A549 (cell line): ENCODE measurements around the gene KIF21A.

Experiments
- CBX2 ChIP-seq: fragments of 200-600 bp; sonication (generic); IDR thresholded peaks from 2 replicates; pipeline ENCODE4 v1.6.1; 2016; ENCODE audit warnings: low read depth, mild to moderate bottlenecking, borderline replicate concordance
- CEBPB ChIP-seq, 2 experiments: fragments of >200 bp in 1 of 2; sonication (Bioruptor Twin) in 1 of 2; formaldehyde crosslinking in 1 of 2; IDR thresholded peaks; 2 replicates each; pipeline ENCODE4 v1.6.1; 2012 to 2016
- CTCF ChIP-seq: fragments of >200 bp; sonication (Bioruptor Twin); formaldehyde crosslinking; IDR thresholded peaks from 3 replicates; pipeline ENCODE4 v1.5.1; 2016
- EP300 ChIP-seq, 2 experiments: fragments of >200 bp; sonication (Bioruptor Twin); formaldehyde crosslinking; IDR thresholded peaks; 2 replicates in 1 of 2; 3 replicates in 1 of 2; pipeline ENCODE4 v1.6.1; 2016 to 2017
- JUNB ChIP-seq: fragments of >200 bp; sonication (Bioruptor Twin); formaldehyde crosslinking; IDR thresholded peaks from 2 replicates; pipeline ENCODE4 v1.6.1; 2016
- MAZ ChIP-seq: fragments of 150-350 bp; IDR thresholded peaks from 2 replicates; pipeline ENCODE4 v1.6.1; 2014; ENCODE audit warnings: antibody characterized with exemption, low read depth, low read length, borderline replicate concordance
- POLR2A ChIP-seq: IDR thresholded peaks from 2 replicates; pipeline ENCODE4 v1.6.1; 2012; ENCODE audit warnings: mild to moderate bottlenecking, low read length
- RARB ChIP-seq: fragments of 250-450 bp; sonication (Bioruptor Pico); IDR thresholded peaks from 2 replicates; pipeline ENCODE4 v1.8.0; 2021; ENCODE audit warnings: mild to moderate bottlenecking, moderate library complexity
- RCOR1 ChIP-seq: fragments of 150-350 bp; IDR thresholded peaks from 2 replicates; pipeline ENCODE4 v1.6.1; 2014; ENCODE audit warnings: antibody characterized with exemption, low read length, low read depth
- ZC3H11A ChIP-seq: fragments of 450-650 bp; IDR thresholded peaks from 2 replicates; pipeline ENCODE4 v1.6.1; 2014; ENCODE audit warnings: antibody characterized with exemption, mild to moderate bottlenecking
- ZNF302 ChIP-seq: fragments of 250-450 bp; sonication (Bioruptor Pico); IDR thresholded peaks from 2 replicates; pipeline ENCODE4 v1.9.0; 2021; ENCODE audit warnings: inconsistent platforms, mild to moderate bottlenecking, moderate library complexity

GRCh38 chr12:39483042-39483441 is 40.1 kb upstream of the KIF21A start:
- TF ChIP-seq CTCF (no peak), POLR2A (no peak), CBX2 (no peak), EP300 (IDR thresholded peaks at IDR 0.05) (no peak), ZNF302 (no peak), CEBPB (IDR thresholded peaks at IDR 0.05) (no peak), RCOR1 (no peak), JUNB (no peak), MAZ (no peak), RARB (no peak), ZC3H11A (no peak)
